Stimulated activated CD8-positive, alpha-beta memory T cell treated with anti-CD3 and anti-CD28 coated beads, Interleukin-2, amount 100 ng/mL, for 48 hours (primary cell): Measurements from ENCODE around the gene EVPL.
"Not testable (repeated sequence)": the region's sequence is repeated elsewhere in the genome, so short reads cannot be mapped to it uniquely, and the experiment has no call there.

Experiments used
- DNase-seq, 2 donors: peaks; one replicate each; pipeline ENCODE4 v3.0.0-alpha.2; 2020; ENCODE audit warnings: low read depth in 2 of 2

EVPL gene

DNA sequence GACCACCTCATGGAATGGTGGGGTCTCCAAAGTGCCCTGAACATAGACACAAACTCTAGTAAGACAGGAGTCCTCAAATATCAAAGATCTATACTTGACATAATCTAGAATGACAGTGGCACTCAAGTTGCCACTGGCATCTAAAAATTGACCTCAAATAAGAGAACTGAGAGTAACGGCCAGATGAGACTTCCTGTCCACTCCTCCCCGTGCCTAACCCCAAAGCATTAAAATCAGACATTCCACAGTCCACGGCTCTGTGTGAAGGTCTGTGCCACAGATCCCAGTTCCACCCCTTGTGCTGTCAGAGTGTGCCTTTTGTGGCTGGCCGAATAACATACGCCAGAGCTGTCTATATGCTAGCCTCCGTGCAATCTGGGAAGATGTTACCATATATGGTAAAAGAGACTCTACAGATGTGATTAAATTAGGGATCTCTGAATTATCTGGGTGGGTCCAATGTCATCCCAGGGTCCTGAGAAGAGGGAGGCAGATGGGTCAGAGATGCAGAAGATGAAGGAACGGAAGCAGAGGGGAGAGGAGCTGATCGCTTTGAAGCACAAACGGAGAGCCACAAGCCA, 21.0 kb upstream of the EVPL start:
- DNase-seq: no peak

DNA sequence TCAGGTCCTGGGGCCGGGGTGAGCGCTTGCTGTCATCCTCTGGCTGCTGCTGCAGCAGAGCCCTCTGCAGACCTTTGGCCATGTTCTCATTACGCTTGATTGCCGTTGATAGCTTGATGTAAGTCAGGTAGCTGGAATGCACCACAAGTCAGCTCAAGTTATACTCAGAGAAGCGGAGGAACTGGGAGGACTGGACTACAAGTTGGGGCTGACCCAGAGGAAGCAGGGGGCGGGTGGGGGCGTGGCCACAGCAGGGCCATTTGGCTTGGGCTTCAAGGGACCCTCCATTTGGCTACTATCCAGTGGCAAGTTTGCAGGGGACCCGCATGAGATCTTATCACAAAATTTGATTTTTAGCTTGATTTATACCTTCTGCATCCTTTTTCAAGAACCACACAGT, 19.0 kb upstream of the EVPL start:
- no peak for DNase-seq

DNA sequence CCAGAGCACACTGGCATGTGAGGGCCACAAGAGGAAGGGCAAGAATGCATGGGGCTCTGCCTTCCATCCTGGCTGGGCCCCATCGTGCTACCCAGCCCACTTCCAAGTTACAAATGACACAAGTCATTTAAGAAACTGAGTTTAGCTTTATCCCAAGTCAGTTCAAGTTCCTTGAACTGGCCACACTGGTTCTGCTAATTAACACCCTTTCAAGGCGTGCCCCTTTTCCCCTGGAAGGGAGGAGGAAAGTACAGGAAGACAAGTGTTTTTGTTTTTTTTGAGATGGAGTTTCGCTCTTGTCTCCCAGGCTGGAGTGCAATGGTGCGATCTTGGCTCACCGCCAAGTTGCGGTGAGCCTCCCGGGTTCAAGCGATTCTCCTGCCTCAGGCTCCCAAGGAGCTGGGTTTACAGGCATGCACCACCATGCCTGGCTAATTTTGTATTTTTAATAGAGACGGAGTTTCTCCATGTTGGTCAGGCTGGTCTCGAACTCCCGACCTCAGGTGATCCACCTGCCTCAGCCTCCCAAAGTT, 17.4 kb upstream of the EVPL start:
- DNase-seq: not testable (repeated sequence)

DNA sequence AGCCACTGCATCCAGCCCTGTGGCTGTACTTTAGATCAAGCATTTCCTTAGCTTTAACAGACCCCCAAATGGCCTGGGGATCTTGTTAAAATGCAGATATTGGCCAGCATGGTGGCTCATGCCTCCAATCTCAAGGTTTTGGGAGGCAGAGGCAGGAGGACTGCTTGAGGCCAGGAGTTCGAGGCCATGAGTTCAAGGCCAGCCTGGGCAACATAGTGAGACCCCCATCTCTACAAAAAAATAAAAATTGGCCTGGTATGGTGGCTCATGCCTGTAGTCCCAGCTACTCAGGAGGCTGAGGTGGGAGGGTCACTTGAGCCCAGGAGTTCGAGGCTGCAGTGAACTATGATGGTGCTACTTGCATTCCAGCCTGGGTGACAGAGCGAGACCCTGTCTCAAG, 15.8 kb upstream of the EVPL start:
- DNase-seq: not testable (repeated sequence)

DNA sequence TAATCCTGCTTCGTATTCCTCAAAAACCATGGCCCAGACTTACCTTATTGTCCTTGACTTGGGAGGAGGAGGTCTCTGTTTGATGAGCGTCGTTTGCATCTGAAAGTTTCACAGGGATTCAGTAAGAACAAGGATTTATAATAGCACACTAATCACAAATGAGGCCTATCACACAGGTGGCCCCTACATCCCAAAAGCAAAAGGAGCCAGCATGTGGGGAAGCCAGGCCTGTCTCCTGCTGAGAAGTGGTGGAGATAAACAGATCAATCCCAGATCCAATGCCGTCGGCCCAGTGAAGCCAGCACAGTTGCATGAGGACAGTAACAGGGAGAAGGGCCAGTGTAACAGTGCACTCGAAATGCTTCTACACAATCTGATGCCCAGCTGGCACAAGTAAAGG, 13.3 kb upstream of the EVPL start:
- DNase-seq: no peak

DNA sequence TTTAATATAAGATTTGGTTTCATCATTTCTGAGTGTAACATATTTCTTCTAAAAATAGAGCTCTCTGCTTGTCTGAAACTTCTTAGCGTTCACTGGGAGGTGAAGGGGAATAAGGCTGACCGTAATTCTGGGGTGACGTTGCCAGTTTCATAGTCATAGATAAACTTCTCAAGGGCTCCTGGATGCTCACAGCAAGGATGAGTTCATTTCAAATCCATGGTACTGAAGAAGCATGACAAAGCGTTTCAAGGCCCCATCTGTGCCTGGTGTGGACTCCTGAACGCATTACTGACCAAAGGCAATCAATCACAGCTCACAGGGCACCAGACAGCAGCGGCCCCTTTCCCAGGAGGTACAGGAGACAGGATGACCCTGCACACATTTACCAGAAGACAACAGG, 12.0 kb upstream of the EVPL start:
- no peak for DNase-seq

DNA sequence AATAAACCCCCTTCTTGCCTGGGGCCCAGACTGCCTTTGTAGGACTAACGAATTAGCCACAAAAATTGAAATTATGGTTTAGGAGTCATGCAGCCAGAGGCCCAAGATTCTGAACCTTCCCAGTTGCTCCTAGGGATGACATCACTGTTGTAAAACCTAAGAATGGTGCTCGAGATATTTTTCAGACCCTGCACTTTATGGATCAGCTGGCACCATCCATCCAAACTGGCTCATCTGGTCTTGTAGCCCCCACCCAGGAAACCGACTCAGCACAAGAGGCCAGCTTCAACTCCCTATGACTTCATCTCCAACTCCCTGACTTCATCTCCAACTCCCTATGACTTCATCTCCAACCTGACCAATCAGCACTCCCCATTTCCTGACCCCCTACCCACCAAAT, 10.9 kb upstream of the EVPL start:
- no peak for DNase-seq

DNA sequence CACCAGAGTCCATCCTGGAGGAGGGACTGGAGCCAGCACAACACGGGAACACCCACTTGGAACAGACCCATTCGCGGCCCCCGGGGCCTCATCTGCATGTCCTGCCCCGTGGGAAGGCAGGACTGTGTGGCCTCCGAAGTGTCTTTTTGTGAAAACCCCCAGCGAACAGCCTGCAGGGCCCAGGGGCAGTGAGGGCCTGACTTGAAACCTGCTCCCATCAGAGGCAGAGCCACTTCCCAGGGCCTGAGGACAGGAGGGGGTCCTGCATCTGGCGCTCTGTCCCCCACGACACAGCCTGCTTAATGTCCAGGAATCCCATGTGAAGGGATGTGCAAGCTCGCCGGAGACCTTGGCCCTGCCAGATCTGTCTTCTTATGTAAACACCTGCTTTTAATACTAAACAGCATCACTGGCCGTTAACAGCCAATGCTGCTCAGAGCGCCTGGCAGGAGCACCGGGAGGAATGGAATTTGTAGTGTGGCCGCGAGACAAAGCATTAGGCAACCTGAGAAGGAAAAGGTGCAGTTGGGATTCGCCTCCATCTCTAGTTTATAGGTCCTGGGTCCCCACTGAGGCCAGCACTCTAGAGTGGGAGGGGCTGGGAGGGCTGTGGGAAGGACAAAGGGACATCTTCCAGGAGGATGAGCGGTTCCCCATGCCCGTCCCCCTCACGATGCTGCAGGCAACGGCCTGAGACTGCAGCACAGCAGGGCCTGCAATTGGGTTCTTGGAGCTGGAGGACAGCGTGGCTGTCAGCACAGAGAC, 9.6 kb upstream of the EVPL start:
- no peak for DNase-seq

DNA sequence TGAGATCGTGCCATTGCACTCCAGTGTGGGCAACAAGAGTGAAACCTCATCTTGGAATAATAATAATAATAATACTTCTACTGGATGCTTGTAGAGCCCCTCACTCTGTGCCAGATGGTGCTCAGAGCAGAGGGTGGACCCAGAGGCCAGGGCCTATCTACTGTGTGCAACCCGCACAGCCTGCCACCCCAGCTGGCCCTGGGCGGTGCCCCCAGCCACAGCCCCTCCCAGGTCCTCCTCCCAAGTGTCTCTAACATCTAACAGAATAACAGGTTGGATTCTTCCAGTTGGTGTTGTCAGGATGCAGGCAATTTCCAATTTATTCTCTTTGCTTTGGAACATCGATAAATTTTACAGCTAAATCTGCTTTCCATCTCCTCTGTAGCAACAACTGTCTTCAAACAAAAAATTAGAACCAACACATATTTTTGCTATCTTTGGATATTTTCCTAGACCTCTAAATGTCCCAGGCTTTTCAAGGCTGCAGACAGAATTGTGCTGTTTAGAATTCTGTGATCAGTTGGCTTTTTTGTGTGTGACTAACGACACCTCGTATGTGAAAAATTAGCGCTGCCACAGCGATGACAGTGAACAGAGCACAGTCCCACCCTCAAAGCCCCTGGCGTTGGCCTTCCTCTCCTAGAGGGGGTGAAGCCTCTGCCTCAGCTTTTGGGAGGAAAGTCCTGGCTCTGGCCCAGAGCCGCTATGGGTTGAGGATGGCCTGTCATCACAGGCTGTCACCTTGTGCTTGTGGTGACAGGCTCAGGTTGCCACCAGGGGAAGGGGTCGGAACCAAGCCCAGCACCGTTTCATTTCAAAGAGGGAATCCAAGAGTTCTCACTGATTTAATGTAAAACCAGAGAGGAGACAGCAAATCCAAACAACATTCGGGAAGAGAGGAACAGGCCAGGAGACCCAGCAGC, 7.6 kb upstream of the EVPL start:
- DNase-seq: no peak

DNA sequence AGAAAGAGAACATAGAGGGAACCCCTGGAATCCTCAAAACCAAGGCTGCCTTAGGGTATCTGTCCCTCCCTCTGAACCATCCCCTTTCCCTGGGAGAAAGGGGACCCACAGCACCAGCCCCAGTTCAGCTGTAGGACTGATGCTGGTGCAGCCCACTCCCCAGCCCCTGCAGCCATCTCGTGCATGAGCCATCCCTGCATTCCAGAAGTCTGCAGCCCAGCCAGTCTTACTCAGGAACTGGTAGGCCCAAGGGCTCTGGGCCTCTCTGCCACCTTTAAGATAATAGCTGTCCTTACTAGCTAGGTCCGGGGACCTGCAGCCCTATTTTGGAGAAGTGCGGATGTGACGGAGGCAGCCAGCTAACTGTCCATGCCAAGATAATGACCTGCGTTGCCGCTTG, 6.0 kb upstream of the EVPL start:
- DNase-seq: no peak

DNA sequence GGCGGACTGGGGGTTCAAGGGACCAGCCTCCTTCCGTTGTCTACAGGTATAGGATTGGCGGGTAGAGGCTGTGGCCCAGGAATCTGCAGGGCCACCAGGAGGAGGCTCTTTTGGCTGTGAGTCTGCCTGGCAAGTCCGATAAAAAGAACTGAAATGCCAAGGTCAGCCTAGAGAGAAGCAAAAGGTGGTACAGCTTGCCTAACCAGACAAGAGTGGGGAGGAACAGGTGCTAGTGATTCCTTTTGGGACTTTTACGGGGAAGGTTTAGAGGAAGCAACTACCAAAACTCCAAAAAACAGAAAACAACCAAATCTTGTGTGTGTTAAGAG, 5.6 kb upstream of the EVPL start:
- DNase-seq: no peak

DNA sequence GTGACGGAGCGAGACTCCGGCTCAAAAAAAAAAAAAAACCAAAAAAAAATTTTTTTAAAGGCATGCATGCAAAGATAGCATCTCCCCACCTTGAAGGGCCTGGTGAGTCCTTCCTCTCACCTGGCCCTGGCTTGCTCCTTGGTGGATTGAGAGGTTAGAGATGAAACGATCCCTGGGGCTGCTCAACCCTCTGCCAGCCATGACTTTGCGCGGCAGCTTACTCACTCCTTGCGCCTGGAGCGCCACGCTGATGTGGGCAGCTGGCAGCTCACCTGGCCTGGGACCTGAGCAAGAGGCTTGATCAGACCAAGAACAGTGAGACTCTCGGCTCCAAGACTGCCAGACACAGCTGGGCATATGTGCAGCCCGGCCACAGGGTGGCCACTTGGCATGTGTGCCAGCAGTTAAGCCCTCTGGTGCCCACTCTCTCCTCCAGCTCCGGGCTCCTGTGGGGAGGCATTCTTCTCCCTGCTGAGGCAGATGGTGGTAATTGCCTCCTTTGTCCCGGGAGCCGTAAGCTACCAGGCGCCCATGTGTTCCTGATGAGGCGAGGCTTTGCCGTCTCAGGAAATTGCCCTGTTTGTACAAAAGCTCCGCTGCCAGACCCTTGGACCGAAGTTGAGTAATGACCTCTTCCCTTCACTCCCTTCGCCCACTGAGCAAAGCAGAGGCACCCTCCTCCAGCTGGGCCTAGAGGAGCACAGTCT, 5.1 kb upstream of the EVPL start:
- DNase-seq: no peak

DNA sequence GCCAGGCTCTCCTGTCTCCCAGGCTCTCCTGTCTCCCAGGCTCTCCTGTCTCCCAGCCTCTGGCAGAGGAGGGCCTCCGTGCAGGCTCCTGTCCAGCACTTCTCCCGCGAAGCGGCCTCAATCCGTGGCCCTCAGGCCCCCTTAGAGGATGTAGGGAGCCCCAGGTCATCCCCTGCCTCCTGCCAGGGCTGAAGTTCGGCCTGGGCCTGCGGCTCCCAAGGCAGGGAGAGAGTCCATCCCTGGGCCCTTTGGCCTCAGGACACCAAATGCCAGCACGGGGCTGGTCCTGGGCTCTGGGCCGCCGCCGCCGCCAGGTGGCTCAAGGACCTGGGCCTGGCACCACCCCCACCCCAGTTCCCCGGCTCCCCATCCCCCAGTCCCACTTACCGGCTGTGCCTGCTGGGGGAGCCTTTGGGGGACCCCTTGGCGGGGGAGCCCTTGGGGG, 370 bp downstream of the EVPL start:
- DNase-seq: no peak

DNA sequence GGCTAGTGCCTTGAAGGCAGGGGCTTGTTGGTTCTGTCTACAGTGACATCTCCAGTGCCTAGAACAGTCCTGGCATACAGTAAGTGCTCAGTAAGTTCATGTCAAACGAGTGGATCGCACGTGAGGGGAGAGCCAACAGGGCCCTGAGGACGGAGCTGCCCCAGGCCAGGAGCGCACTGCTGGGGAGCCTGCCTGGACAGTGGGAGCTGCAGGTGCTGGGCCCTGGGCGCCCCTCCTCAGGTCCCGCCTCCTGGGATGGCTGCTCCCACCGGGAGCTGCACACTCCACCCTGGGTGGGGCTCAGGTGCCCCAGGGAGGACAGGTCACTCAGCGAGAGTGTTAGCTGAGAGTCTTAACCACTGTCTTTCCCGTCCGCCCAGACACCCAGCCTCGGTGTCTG, 1.8 kb downstream of the EVPL start:
- DNase-seq: no peak

DNA sequence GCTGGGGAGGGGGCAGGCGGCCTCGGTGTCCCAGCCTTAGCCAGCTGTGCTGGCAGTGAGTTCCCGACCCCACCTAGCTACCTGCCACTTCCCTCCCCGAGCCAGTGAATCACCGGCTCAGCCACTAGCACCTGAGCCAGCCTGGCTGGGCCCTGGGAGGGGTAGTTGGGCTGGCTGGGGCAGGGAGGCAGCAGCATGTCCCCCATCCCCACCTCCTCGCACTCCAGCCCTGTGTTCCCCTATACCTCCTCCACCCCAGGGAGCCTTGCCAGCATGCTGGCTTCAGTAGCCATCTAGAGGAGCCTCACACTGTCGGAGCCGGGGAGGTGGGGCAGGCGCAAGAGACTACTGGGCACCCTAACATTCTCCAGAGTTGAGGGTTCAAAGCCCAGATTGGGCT, 2.8 kb downstream of the EVPL start:
- no peak for DNase-seq

DNA sequence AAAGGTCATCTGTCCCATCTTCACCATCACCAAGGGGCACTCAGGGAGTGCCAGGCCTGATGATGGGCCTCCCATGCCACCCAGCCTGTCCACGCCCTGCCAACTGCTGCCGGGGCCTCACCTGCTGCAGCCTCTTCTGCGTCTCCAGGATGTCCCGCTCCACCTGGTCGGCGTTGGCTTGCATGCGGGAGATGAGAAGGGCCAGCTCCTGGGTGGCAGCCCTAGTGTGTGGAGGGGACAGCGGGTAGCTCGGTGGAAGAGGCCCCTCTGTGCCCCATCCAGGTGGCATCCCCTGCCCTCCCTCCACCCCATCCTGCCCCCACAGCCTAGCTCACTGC, 3.2 kb downstream of the EVPL start:
- DNase-seq: no peak

DNA sequence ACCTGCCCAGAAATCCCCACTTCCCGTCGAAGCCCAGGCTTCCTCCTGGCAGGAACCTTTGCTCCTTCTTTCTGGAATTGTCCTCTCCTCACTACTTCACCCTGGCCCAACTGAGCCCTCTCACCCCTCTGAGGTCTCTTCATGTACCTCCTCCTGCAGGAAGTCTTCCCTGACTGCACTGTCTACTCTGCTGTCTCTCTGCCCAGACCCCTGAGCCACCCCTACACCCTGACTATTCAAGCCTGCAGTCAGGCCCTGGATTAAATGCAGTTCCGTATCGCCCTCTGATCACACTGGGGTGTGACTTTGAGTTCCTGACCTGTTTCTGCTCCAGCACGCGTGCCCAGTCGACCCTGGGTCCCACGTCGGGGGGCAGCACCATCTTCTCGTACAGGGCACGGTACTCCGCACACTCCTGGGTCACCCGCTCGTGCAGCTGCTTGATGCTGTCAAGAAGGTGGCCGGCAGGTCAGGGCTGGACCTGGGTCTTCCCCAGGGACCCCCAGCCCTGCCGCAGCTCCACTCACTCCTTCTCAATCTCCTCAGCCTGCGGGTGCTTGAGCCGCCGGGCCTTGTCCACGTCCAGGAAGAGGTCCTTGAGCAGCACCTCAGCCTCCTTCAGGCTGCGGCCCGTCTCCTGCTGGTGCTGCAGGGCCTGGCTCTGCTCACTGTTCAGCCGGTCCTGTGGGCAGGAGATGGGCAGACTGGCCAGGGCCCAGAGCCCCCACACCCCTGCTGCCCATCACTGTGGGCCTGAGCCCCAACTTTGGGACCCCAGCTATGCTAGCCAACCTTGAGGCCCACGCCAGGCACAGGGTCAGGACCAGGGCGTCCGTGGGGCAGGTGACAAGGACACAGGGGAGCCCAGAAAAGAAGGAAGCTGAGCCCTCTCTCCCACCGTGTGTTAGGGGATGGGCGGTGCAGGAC, 3.9 kb downstream of the EVPL start:
- no peak for DNase-seq

DNA sequence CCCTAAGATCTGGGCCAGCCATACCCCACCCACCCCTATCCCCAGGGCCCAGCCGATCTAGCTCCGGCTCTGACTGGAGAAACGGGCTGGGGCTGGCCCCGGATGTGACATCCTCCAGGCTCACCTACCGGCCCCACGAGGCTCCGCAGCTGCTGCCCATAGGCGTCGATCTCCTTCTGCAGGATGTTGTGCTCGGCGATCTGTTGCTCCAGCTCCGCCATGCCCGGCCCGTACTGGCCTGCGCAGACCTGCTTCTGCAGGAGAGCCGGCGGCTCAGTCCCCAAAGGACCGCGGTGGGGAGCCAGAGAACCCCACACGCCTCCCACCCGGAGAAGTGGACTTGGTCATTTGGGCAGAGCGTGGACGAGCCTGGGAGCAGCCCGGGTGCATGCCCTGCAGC, 4.8 kb downstream of the EVPL start:
- DNase-seq: no peak

DNA sequence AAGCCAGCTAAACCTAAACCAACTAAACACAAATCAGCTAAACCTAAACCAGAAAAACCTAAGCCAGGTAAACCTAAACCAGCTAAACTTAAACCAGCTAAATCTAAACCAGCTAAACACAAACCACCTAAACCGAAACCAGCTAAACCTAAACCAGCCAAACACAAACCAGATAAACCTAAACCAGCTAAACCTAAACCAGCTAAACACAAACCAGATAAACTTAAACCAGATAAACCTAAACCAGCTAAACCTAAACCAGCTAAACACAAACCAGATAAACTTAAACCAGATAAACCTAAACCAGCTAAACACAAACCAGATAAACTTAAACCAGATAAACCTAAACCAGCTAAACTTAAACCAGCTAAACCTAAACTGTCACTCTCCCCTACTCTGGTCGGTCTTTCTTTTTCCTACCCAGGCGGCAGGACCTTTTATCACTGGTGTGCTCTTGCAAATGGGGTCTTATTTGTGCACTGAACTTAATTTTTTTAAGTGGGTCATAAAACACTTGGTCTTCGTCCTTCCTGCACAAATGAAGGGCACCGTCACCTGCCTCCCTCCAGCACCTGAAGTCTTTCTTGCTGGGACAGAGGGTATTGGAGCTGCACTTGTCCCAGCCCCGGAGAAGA, 7.2 kb downstream of the EVPL start:
- no peak for DNase-seq

DNA sequence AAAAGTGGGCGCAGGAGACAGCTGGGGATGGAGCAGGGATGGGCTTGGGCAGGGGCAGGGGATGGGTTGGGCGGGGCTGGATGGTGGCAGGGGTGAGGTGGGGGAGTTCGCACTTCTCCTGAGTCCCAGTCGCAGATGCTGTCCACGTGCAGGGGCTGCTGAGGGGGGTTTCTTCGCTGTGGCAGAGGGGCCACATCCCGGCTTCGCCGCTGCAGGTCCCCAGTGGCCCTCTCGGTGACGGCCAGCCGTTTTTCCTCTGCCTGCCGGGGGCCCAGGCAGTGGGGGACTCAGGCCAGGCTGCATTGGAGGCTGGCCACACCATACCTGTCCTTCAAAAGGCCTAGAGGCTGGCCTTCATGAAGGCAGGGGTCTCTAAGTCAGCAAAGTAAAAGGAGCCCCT, 8.3 kb downstream of the EVPL start:
- no peak for DNase-seq

DNA sequence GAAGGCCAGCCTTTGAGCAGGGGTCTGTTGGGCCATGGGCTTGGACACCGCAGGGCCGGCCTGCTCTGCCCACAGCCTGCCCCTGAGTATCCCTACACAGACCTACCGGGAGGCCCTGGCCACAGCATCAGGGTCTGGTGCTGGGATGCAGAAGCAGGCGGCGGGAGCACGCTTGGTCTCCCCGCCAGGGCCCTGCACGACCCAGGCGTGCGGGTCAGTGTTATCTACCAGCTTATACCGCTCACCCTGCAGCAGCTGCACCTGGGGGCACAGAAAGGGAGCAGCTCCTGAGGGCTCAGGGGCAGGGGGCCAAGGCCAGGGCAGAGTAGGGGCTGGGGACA, 8.8 kb downstream of the EVPL start:
- DNase-seq: no peak
